ENCODE measurements around the gene CD84. TPM values are rescaled to one million over a fixed set of nuclear protein-coding genes. Genes with fewer than 3 reads are reported as not detected.

CD84 gene
- total RNA-seq, 1 experiment from 2014 or later = not detected

DNA sequence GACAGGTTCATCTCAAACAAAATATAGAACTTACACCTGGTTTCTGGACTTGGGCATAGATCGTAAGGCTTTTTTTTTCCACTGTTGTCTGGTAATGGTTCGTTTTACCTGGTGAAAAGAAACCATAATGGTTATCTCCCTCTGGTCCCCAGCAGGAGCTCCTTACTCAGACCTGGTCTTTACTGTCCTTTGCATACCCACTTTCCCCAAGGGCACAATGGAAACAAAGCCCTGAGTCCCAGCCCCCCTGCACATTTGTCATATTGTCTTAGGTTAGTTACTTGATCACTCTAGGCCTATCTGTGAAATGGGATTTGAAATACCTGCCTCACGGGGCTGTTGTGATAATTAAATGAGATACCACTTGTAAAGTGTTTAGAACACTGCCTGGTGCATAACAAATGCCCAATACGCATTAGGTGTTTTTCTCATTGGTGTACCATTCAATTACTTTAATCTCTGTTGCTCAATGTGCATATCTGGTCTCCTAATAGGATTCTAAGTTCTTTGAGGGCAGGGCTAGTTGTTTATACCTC is 40.5 kb upstream of the CD84 start:
- intact Hi-C loops (cut with micrococcal nuclease; ENCODE audit: unreplicated experiment) = loop anchor here (2.0 to 5.0 kb wide), 2 partner anchors 57 to 73 kb away; no protein-coding TSS in a partner anchor
- no peaks in the 10 kb centered on the region for H3K27me3 ChIP-seq (replicated peaks; ENCODE audit: control insufficient read depth, insufficient read depth, low read length)
- no peak overlapping the region for H3K4me3 Mint-ChIP-seq (ENCODE audit: unreplicated experiment)
- no peak overlapping the region for H3K4me3 ChIP-seq (ENCODE audit: low read depth, low read length)
- no peaks in the 10 kb centered on the region for H3K36me3 Mint-ChIP-seq (ENCODE audit: insufficient read depth, unreplicated experiment)
- TF ChIP-seq, protein P1, sequence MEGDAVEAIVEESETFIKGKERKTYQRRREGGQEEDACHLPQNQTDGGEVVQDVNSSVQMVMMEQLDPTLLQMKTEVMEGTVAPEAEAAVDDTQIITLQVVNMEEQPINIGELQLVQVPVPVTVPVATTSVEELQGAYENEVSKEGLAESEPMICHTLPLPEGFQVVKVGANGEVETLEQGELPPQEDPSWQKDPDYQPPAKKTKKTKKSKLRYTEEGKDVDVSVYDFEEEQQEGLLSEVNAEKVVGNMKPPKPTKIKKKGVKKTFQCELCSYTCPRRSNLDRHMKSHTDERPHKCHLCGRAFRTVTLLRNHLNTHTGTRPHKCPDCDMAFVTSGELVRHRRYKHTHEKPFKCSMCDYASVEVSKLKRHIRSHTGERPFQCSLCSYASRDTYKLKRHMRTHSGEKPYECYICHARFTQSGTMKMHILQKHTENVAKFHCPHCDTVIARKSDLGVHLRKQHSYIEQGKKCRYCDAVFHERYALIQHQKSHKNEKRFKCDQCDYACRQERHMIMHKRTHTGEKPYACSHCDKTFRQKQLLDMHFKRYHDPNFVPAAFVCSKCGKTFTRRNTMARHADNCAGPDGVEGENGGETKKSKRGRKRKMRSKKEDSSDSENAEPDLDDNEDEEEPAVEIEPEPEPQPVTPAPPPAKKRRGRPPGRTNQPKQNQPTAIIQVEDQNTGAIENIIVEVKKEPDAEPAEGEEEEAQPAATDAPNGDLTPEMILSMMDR (IDR thresholded peaks at IDR 0.05; ENCODE audit: insufficient read depth in 1 of 2, low read depth in 1 of 2, low read length in 1 of 2, severe bottlenecking in 1 of 2, unreplicated experiment in 1 of 2) = no peak
- peaks cover 14% of the 10 kb centered on the region for H3K9me3 Mint-ChIP-seq (ENCODE audit: unreplicated experiment)
- no peaks in the 10 kb centered on the region; the same call in 1 of the 2 replicates for H3K9me3 ChIP-seq
- H3K27ac Mint-ChIP-seq (ENCODE audit: unreplicated experiment) = no peak overlapping the region
- ChIA-PET CTCF (no interaction called here), POLR2A (no interaction called here)
- no peaks in the 10 kb centered on the region for H3K4me1 Mint-ChIP-seq (ENCODE audit: low read depth, unreplicated experiment)
- H3K27me3 Mint-ChIP-seq (ENCODE audit: insufficient read depth, unreplicated experiment) = no peaks in the 10 kb centered on the region
- no TSS peak for BruUV-seq (replicated peaks)
- no peak for DNase-seq
- no peaks in the 10 kb centered on the region for H3K4me1 ChIP-seq
- H3K36me3 ChIP-seq (ENCODE audit: control insufficient read depth, insufficient read depth, low read length) = no peaks in the 10 kb centered on the region

DNA sequence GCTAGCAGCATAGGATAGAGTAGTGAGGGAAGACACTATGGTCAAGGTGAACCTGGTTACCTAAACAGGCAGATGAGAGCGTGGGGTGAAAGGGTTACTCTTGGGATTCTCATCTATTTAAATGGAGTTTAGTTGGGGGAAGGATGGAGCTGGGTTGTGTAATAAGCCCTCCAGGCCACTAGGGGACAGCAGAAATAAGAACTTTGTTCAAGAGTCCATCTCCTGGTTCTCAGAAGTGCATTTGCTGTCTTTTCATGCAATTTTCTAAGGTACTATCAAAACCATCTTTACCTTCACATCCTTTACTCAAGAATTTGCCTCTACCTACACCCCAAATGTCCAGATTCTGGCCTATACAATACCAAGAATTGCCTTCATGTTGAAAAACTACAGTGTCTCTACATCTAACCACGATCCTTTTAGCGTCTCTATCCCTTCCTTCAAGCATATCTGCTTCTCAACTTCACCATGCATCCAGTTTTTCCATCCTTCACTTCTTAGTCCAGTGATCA is 39.5 kb upstream of the CD84 start:
- H3K9me3 Mint-ChIP-seq (ENCODE audit: unreplicated experiment) = peaks cover 14% of the 10 kb centered on the region
- CTCF ChIA-PET = interaction anchor here (0.5 to 1.2 kb wide), 4 partner anchors 12 to 301 kb away, joined by 3 to 5 read pairs (median 4); no protein-coding TSS in a partner anchor
- no TSS peak for BruUV-seq (replicated peaks)
- Histone ChIP-seq H3K9me3 (no peaks in the 10 kb centered on the region; the same call in 1 of the 2 replicates), H3K27me3 (replicated peaks; ENCODE audit: control insufficient read depth, insufficient read depth, low read length) (no peaks in the 10 kb centered on the region), H3K4me3 (ENCODE audit: low read depth, low read length) (no peak overlapping the region), H3K36me3 (ENCODE audit: control insufficient read depth, insufficient read depth, low read length) (no peaks in the 10 kb centered on the region), H3K4me1 (no peaks in the 10 kb centered on the region)
- intact Hi-C loops (cut with micrococcal nuclease; ENCODE audit: unreplicated experiment) = loop anchor here (1.0 to 5.0 kb wide), 3 partner anchors 39 to 74 kb away; no protein-coding TSS in a partner anchor
- no peaks in the 10 kb centered on the region for H3K27me3 Mint-ChIP-seq (ENCODE audit: insufficient read depth, unreplicated experiment)
- POLR2A ChIA-PET = no interaction called here
- H3K4me1 Mint-ChIP-seq (ENCODE audit: low read depth, unreplicated experiment) = no peaks in the 10 kb centered on the region
- no peaks in the 10 kb centered on the region for H3K36me3 Mint-ChIP-seq (ENCODE audit: insufficient read depth, unreplicated experiment)
- peak in 1 of 2 experiments; percentile 39 for DNase-seq
- no peak overlapping the region for H3K4me3 Mint-ChIP-seq (ENCODE audit: unreplicated experiment)
- H3K27ac Mint-ChIP-seq (ENCODE audit: unreplicated experiment) = no peak overlapping the region
- TF ChIP-seq, protein P1 (IDR thresholded peaks at IDR 0.05; ENCODE audit: insufficient read depth in 1 of 2, low read depth in 1 of 2, low read length in 1 of 2, severe bottlenecking in 1 of 2, unreplicated experiment in 1 of 2) = peak; percentile 49 to 56

DNA sequence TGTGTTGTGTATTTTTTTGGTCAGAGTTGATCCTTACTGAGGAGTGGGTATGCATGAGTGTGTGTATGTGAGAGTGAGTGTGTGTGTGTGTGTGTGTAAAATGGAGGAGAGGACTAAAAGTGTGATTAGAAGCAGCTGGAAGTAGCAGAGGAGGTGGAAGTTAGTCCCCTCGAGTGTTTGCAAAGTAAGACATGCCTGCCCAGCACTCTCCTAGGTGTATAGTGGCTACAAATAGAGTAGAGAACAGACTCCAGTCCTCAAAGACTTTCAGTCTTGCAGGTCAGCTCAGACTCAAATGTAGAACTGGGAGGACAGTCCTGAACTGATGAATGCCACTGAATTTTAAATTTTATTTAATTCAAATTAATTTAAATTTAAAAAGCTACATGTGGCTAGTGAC is 39.0 kb upstream of the CD84 start:
- ChIA-PET CTCF (interaction anchor here (0.5 to 1.2 kb wide), 3 partner anchors 13 to 195 kb away, joined by 3 to 5 read pairs (median 4); no protein-coding TSS in a partner anchor), POLR2A (no interaction called here)
- H3K36me3 ChIP-seq (ENCODE audit: control insufficient read depth, insufficient read depth, low read length) = no peaks in the 10 kb centered on the region
- no peaks in the 10 kb centered on the region for H3K36me3 Mint-ChIP-seq (ENCODE audit: insufficient read depth, unreplicated experiment)
- no peaks in the 10 kb centered on the region for H3K27me3 ChIP-seq (replicated peaks; ENCODE audit: control insufficient read depth, insufficient read depth, low read length)
- BruUV-seq (replicated peaks) = no TSS peak
- no peaks in the 10 kb centered on the region for H3K27me3 Mint-ChIP-seq (ENCODE audit: insufficient read depth, unreplicated experiment)
- TF ChIP-seq, protein P1 (IDR thresholded peaks at IDR 0.05; ENCODE audit: insufficient read depth in 1 of 2, low read depth in 1 of 2, low read length in 1 of 2, severe bottlenecking in 1 of 2, unreplicated experiment in 1 of 2) = no peak
- H3K4me1 Mint-ChIP-seq (ENCODE audit: low read depth, unreplicated experiment) = no peaks in the 10 kb centered on the region
- intact Hi-C loops (cut with micrococcal nuclease; ENCODE audit: unreplicated experiment) = loop anchor here (1.0 to 5.0 kb wide), 3 partner anchors 40 to 74 kb away; no protein-coding TSS in a partner anchor
- H3K9me3 Mint-ChIP-seq (ENCODE audit: unreplicated experiment) = peaks cover 14% of the 10 kb centered on the region
- no peak overlapping the region for H3K4me3 ChIP-seq (ENCODE audit: low read depth, low read length)
- DNase-seq = no peak
- H3K4me1 ChIP-seq = no peaks in the 10 kb centered on the region
- no peak overlapping the region for H3K27ac Mint-ChIP-seq (ENCODE audit: unreplicated experiment)
- H3K4me3 Mint-ChIP-seq (ENCODE audit: unreplicated experiment) = no peak overlapping the region
- no peaks in the 10 kb centered on the region; the same call in 1 of the 2 replicates for H3K9me3 ChIP-seq

All from Caco-2 (cell line).